HG03025 (cell line): Measurements from ENCODE around the gene OPA3.

Experiments used
- ATAC-seq: cut with Tn5 transposase; IDR thresholded peaks from one replicate; pipeline ENCODE4 v1.9.1; 2021; ENCODE audit warnings: mild to moderate bottlenecking, moderate library complexity; ENCODE audit not compliant: unreplicated experiment, low FRiP score

Gene OPA3

DNA sequence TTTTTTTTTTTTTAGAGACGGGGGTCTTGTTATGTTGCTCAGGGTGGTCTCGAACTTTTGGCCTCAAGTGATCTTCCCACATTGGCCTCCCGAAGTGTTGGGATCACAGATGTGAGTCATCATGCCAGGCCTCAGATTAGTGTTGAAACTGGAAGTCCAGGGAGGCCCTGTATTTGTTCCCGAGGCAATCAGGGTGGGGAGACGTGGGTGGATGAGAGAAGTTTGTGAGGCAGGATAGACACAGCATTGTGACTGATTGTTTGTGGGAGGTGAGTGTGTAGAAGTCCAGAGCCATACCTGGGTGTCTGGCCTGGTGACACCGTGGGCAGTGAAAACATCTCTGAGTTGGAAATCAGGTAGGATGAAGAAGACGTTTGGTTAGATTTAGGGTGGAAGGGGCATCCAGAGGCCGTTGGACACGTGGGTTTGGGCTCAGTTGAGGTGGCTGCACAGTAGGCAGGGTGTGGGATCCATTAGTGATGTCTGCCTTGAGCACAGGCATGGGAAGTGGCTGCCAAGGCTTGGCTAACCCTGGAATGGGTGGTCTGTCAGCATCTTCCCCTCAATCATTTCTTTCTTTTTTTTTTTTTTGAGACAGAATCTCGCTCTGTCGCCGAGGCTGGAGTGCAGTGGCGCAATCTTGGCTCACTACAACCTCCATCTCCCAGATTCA lies 100.2 kb downstream of the OPA3 start:
- no peak for ATAC-seq

DNA sequence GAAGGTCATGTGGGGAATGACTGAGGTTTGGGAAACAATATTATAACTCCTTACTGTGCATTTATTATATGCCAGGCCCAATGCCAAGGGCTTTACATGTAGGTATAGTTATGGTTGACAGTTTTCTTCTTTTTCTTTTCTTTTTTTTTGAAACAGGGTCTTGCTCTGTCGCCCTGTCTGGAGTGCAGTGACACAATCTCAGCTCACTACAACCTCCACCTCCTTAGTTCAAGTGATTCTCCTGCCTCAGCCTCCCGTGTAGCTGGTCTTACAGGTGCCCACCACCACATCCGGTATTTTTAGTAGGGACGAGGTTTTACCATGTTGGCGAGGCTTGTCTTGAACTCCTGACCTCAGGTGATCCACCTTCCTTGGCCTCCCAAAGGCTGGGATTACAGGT lies 101.6 kb downstream of the OPA3 start:
- no peak for ATAC-seq

DNA sequence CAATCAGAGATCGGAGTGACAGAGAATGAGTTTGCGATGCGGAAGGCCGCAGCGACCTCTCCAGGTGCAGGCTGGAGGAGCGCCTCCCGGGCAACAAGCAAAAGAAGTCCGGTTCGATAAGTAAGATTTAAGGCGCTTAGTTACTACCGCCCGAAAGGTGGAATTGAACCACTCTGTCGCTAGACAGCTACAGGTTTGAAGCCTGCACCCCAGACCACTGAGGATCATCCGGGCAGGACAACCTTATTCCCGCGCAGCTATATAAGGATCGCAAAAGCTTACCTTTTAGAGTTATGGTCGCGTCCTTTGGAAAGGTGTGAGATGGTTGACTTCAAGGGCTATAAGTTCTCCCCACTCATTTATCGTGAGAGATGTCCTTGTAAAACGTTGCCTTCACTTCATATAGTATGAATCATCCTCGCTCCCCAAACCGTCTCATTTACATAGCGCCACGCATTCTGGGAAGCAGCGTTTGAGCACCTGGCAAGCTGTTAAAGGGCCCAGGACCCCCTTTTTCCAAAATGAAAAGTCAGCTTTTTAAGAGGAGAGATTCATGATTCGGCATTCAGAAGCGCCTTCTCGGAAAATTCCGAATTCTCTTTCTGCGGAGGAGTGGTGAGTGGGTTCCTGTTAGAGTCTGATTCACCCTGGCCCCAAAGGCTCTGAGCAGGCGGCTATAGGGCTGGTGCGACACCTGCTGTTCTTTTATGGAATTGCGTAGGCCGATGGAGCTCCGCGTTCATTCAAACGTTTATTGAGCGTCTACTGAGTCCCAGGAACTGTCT lies 106.0 kb downstream of the OPA3 start:
- ATAC-seq, result peak; percentile 70

DNA sequence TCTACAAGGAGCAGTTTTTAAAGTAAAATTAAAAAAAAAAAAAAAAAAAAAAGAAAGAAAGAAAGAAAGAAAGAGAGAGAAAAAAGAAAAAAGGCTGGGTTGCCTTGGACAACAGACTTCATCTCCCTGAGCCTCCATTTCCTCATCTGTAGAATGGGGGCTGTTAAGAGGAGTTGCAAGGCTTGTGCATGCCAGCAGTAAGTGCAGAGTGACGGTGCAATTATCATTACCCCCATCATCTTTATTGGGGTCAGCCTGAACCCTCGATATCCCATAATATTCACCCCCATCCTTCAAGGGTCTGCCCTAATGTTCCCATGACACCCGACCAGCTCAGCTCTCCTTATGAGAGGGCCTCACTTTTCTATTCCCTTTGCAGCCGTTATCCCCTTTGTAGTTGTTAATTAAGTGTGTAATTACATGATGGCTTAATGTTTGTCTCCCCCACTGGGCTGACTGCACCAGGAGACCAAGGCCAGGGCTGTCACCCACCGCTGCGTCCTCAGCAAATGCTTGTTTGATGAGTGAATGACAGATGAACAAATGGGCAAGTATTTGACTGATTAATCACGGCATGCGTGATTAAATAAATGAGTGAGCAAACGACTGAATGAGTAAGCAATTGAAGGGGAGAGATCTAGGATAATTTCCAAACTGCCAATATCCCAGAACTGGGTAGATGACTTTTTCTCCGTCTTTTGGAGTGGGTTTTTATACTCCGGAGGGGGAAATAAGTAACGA lies 106.7 kb downstream of the OPA3 start:
- no peak for ATAC-seq
